GM21367 (cell line): ENCODE measurements around the gene TMEM88.

ENCODE experiments used
- ATAC-seq: cut with Tn5 transposase; IDR thresholded peaks from one replicate; pipeline ENCODE4 v1.9.1; 2021; ENCODE audit not compliant: unreplicated experiment

TMEM88 gene

DNA sequence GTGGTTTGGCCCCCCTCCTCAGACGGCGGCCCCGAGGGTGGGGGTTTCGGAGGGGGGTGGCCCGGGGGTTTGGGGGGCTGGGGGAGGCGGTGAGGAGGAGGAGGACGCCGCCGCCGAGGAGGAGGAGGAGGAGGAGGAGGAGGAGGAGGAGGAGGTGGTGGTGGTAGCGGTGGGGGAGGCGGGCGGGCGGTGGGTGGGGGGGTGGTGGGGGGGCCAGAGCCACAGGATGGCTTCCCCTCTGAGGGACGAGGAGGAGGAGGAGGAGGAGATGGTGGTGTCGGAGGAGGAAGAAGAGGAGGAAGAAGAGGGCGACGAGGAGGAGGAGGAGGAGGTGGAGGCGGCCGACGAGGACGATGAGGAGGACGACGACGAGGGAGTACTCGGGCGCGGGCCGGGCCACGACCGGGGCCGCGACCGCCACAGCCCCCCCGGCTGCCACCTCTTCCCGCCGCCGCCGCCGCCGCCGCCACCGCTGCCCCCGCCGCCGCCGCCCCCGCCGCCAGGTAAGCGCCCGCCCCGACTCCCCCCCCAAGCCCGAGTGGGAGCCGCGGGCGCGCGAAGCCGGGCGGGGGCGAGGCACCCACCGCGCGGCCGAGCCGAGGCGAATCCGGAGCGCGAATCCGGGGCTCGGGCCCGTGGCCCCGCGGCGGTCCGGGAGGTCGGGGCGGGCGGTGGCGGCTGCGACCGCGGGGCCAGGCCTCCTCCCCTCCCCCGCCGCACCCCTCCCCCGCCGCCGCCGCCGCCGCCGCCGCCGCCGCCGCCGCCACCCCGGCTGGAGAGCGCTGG lies 29.9 kb downstream of the TMEM88 start:
- no peak for ATAC-seq

GRCh38 chr17:7885367-7886226 lies 30.7 kb downstream of the TMEM88 start:
- ATAC-seq = no peak

DNA sequence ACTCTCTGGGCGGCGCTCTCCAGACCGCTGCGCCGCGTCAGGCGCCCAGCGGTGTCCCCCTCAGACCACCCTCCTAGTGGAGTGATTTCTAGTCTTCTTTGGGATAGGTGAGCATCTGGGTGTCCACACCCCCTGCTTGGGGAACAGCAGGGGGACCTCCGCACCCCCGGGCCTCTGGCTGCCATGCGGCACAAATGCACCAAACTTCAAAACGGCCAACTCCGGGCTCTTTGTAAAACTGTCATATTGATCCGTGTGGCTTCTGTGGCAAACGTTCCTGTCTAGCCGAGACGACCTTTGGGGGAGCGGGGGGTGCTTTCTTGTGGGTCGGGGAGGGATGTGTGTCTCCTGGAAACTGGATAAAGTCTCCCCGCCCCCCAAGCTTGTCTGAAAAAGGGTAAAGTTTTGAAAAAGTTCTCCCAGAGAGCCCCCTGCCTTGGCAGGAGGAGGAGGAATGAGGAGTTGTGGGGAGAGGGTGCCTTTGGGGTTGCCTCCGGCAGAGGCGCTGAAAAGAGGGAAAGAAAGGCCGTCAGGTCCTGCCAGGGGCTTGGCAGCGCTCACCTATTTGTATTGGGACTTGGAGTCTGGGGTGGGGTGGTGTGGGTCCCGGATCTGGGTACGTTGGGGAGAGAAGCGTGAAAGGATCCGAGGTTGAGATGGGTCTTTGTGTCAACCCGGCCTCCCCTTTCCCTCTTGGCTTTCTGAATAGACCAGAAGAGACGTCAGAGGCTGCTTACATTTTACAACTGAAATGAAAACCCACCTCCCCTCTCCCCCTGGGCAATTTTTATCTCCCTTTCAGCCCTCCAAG lies 31.6 kb downstream of the TMEM88 start:
- no peak for ATAC-seq

GRCh38 chr17:7887038-7887481 lies 32.2 kb downstream of the TMEM88 start:
- no peak for ATAC-seq

GRCh38 chr17:7887482-7888183 lies 32.8 kb downstream of the TMEM88 start:
- ATAC-seq = no peak

GRCh38 chr17:7888184-7888920 lies 33.5 kb downstream of the TMEM88 start, which contains the start of gene CHD3:
Gene CHD3 (plus strand): TSS chr17:7888789. CDS start chr17:7889001, 212 bp downstream.
- no peak for ATAC-seq

GRCh38 chr17:7889166-7889955 lies 34.5 kb downstream of the TMEM88 start:
- ATAC-seq = no peak

DNA sequence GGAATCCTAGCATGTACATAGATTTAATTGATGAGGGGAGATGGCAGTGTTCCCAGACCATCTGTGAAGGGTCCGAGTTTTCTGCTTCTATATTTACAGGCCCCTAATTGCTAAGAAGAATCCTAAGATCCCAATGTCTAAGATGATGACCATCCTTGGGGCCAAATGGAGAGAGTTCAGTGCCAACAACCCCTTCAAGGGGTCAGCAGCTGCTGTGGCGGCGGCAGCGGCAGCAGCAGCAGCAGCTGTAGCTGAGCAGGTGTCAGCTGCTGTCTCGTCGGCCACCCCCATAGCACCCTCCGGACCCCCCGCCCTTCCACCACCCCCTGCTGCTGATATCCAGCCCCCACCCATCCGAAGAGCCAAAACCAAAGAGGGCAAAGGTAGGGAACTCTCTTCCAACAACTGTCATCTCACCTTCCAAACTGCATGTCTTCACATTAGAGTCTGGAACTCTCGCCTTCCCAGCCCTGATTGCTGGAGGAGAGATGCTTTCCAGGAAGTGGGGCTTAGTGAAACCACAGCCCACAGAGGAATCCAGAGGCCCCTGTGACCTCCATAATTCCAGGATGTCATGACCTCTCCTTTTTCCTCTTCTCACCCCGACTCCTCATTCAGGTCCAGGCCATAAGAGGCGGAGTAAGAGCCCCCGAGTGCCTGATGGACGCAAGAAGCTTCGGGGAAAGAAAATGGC lies 38.5 kb downstream of the TMEM88 start:
- no peak for ATAC-seq

- no peak for ATAC-seq
Observed at GRCh38 chr17:7894226-7894625, 39.4 kb downstream of the TMEM88 start.

DNA sequence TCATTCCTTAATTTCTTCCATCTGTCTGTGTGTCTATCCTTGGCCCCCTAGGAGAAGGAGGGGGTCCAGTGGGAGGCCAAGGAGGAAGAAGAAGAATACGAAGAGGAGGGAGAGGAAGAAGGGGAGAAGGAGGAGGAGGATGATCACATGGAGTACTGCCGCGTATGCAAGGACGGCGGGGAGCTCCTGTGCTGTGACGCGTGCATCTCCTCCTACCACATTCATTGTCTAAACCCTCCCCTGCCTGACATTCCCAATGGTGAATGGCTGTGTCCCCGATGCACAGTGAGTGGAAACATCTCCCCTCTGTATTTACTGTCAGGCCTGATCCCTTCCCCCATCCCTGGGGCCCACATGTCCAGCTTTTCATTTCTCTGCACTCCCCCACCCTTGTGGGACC lies 40.0 kb downstream of the TMEM88 start:
- no peak for ATAC-seq

- ATAC-seq = no peak
Observed at GRCh38 chr17:7897090-7897489, 42.2 kb downstream of the TMEM88 start.

- ATAC-seq = no peak
Observed at GRCh38 chr17:7897773-7898172, 42.9 kb downstream of the TMEM88 start.

DNA sequence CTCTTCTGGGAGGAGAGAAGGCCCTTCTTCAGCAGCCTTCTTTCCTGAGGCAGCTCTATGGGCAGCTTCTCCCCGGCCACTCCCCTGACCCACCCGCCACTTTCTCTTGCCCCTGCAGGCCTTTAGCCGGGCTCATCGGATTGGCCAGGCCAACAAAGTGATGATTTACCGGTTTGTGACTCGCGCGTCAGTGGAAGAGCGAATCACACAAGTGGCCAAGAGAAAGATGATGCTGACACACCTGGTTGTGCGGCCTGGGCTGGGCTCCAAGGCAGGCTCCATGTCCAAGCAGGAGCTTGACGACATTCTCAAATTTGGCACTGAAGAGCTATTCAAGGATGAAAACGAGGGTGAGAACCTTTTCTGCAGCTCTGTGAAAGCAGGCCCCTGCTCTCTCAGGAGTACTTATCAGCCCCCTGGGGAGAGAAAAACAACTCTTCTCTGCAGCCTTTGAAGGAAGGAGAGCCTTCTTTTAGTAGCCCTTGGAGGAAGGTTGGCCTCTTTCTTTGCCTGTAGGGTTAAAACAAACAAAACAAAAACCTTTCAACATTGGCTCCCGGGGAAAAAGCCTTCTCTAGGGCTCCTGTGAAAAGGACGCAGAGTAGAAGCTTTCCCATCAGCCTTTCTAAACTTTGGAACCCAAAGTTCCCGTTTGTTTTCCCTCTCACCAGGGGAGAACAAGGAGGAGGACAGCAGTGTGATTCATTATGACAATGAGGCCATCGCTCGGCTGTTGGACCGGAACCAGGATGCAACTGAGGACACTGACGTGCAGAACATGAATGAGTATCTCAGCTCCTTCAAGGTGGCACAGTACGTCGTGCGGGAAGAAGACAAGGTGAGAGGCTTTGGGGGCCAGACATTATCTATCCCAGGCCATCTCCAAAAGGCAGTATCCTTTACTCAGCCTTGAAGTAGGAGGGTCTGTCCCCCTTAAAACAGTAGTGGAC lies 48.6 kb downstream of the TMEM88 start:
- ATAC-seq = no peak
